ENCODE data around the gene RGPD4.
"Not testable (repeated sequence)": the region's sequence is repeated elsewhere in the genome, so short reads cannot be mapped to it uniquely, and the experiment has no call there.

The RGPD4 gene

DNA sequence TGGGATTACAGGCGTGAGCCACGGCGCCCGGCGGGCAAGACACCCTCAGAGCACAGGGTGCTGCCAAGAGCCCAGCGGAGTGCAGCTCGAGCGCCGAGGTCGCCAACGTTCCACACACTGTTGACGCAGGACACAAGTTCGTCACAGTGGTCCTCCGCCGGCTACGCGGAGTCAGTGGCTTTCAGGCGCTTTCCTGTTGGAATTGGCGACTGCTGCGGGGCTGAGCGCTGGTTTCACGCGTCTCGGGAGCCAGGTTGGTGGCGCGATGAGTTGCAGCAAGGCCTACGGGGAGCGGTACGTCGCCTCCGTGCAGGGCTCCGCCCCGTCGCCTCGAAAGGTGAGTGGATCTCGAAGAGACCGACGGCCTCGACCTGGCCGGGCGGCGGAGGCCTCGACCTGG is at the start of gene RGPD4:
RGPD4 (plus strand) TSS at position 144 of the 400 bp plus-strand sequence; CDS start at position 266, 122 bp downstream.
- DNase-seq: not testable (repeated sequence)

- no peak for DNase-seq
Measured at GRCh38 chr2:107777974-107778373, 48.7 kb upstream of the RGPD4 start.

DNA sequence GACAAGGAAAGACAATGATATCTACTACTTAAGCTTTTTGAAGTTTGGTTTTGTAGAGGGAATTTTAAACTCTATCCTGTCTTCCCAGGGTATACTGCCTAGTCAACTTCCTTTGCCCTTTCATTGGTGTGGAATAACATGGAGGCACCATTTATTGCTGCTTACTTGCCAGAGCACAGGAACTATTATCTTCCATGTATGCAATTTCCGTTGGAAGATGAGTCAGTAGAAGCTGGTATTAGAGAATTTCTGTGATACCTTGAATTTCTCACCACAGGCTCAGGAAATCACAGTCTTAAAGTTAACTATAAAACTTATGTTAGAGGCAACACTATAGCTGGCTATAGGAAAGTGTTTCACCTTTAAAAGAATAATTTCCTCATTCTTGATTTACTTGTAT is 40.9 kb upstream of the RGPD4 start:
- no peak for DNase-seq

DNA sequence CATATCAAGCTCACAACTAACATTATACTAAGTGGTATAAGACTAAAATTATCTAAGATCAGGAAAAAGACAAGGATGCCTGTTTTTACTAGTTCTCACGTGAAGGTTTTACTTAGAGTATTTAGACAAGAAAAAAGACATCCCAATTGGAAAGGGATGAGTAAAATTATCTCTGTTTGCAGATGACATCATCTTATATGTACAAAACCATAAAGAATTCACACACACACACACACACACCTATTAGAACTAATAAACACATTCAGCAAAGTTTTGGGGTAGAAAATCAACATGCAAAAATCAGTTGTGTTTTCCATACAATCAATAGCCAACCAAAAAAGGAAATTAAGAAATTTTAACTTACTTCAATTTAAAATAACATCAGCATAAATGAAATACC is 35.9 kb upstream of the RGPD4 start:
- DNase-seq: no peak

DNA sequence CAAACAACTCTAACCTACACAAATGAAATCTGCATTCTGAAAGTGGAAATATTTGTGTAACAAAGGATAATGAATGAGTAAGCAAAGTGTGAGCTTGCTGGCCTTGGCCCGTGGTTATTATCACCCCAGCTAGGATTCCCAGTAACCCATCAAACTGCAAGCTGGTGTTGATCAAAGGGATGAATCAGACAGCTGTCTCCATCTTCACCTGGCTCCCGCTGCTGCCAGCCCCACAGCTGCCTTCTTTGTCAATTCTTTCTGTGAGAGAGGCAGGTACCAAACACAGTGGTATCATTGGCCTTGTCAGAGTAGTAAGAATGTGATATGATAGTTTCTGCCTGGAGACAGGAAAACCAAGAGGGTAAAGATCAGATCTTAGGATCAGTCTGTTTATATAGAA is 25.2 kb upstream of the RGPD4 start:
- no peak for DNase-seq

DNA sequence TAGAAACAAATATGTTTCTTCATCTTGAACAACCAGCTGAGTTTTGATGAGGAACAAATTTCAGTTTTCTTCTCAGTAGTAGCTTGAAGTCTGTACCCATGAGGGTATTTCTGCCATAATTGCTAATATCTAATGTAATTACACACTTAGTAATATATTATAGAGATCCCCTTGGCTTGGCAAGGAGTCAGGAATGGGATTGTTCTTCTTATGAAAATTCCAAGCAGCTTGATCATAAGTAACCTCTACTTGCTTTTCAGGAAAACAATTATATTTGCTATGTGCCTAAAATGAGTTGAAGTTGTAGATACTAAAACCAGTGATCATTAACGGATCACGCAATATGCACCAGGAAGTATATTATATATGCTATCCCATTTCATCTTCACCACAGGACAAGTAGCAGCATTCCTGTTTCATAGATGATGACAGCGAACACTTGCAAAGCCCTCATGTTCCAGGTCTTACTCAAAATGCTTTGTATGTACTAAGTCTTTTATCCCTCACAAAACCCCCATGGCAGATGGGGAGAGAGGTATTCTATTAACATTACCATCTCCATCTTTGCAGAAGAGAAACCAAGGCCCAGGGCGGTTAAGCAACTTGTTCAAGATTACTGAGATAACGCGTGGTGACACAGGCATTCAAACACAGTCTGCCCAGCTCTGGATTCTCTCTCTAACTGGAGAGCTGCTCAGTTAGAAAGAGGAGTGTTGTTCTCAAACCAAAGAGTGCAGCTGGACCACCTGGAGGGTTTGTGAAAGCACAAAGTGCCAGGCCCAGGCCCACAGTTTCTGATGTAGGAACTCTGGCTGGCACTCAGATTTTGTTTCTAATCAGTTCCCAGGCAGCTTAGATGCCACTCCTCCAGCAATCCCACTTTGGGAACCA is 21.8 kb upstream of the RGPD4 start:
- DNase-seq: no peak

GRCh38 chr2:107806901-107807300 is 19.8 kb upstream of the RGPD4 start:
- no peak for DNase-seq

GRCh38 chr2:107807988-107808387 is 18.7 kb upstream of the RGPD4 start:
- no peak for DNase-seq

- no peak for DNase-seq
Measured at GRCh38 chr2:107808959-107809358, 17.7 kb upstream of the RGPD4 start.

DNA sequence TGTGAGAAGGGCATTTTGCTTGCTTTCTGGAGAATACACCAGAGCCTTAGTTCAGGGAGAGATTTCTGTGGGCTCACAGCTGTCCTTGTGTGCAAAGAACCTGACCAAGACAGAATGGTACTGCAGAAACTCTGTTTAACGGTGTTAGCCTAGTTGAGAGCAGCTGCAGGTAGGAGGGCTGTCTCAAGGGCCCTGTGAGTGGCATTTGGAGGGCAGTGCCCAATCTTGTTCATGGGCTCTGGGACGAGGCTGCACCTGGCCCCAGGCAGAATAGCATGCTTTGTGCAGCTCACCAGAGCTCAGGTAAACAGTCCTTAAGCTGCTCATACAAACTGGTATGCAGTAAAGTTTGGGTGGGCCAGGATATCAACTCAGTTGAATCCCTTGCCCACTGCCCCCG is 16.9 kb upstream of the RGPD4 start:
- DNase-seq: no peak

DNA sequence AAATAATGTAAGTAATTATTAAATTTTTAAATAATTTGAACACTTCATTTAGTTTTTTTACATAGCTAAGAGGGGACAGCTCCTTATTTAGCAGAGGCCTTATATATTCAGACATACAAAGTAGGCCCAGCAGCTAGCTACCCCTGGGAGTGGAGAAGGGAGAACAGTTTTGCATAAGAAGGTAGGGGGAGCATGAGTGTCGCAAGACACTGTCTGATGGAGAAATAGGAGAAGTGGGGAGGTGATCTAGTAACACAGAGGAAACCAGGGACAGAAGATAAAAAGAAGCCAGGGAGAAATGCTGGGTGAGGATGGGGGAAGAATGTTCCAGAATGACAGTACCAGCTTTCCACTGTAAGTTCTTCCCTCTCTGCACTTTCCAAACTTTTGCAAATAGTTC is 16.0 kb upstream of the RGPD4 start:
- DNase-seq: no peak

GRCh38 chr2:107811411-107811810 is 15.3 kb upstream of the RGPD4 start:
- DNase-seq: no peak

DNA sequence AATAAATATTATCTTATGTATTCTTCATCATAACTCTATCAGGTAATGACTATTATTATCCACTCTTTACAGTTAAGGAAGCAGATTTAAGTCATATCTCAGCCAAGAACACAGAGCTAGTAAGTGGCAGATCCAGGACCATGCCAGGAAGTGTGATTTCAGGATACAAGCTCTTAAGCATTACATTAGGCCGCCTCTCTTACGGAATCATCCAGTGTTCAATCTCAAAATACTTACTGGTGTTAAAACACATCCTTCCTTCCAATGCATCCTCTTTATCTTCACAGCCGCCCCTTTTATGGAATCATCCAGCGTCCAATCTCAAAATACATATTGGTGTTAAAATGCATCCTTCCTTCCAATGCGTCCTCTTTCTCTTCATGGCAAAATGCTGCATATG is 14.7 kb upstream of the RGPD4 start:
- DNase-seq: no peak

DNA sequence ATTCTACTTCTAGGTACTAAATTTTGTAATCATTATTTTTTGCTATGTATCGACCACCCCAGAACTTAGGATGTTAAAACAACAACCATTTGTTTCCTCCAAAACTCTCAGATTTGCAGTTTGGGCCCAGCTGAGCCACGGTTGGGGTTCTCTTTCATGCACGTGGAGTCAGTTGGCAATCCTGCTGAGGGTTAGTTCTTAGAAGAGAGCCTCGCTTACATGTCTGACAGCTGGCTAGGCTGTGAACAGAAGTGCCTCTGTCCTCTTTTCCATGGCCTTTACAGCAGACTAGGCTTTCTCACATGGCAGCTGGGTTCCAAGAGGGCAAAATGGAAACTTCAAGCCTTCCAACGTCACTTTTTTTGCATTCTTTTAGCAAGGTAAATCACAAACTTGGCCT is 9.3 kb upstream of the RGPD4 start:
- DNase-seq: no peak

GRCh38 chr2:107822302-107822701 is 4.4 kb upstream of the RGPD4 start:
- DNase-seq: no peak

DNA sequence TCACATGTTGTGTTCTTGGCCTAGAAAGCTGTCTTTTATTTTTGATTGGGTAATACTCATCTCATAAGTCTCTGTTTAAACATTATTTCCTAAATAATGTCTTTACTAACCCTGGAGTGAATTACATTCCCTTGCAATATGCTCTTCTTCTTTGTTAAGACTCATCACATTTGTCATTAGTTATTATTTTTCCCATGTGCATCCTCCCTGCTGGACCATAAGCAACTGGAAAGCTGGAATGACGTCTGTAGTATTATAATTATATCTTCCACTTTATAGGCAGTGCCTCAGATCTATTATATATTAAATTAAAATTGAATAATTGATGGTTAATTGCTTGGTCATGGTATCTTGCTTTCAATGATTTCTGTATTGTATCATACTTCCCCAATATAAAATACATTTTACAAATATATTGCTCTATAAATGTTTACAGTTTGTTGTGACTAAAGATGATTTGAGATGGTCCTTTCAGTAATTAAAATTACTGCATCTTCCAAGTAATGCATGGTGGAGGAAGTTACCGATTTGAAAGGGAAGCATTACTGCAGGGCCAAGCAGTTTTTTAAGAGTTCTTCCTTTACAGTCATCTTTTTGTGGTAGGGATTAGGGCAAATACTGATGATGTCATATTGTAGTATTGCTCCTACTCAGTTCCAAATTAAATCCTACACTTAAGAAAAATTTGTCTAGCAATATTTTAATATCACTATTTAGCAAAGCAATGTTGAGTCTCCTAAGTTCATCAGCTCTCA is 2.1 kb upstream of the RGPD4 start:
- DNase-seq: no peak

- DNase-seq: no peak
Measured at GRCh38 chr2:107825206-107825563, 1.5 kb upstream of the RGPD4 start.

DNA sequence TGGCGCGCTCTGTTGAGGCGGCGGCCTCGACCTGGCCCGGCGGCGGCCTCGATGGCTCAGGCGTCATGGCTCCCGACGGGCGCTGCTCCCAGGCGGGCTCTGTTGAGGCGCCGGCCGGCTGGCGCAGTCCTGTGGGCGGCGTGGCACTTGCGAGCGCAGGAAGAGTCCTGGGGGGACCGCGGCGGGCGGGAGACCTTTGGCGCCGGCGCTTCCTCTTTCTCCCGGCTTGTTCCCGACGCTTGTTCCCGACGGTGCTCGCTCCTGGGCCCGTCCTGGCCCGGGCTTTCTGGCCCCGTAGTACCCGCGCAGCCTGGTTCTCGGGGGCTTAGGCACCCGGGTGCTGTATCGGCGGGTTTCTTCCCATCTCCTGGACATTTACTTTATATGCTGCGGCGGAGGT is 2.8 kb downstream of the RGPD4 start:
- DNase-seq: not testable (repeated sequence)

GRCh38 chr2:107833152-107833551 is 6.5 kb downstream of the RGPD4 start:
- not testable (repeated sequence) for DNase-seq

GRCh38 chr2:107833618-107834017 is 6.9 kb downstream of the RGPD4 start:
- not testable (repeated sequence) for DNase-seq

DNA sequence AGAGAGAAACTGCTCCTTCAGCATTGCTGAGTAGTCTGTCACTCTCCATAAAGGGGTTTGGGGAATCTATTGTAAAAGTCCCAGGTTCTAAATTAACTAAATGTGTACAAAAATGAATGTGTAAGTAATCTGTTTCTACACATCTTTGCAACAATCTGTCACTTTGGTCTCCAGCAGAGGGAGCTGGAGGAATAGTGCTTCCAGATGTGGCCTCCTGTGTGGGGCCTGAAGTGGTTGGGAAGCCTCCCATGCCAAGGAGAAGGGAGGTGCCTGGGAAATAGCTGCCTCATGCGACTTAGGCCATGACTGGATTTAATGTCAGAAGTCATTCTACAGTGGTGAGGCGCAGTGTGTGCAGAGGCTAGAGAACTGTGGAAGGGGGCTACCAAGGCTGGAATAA is 89.4 kb downstream of the RGPD4 start:
- DNase-seq: not testable (repeated sequence)

DNA sequence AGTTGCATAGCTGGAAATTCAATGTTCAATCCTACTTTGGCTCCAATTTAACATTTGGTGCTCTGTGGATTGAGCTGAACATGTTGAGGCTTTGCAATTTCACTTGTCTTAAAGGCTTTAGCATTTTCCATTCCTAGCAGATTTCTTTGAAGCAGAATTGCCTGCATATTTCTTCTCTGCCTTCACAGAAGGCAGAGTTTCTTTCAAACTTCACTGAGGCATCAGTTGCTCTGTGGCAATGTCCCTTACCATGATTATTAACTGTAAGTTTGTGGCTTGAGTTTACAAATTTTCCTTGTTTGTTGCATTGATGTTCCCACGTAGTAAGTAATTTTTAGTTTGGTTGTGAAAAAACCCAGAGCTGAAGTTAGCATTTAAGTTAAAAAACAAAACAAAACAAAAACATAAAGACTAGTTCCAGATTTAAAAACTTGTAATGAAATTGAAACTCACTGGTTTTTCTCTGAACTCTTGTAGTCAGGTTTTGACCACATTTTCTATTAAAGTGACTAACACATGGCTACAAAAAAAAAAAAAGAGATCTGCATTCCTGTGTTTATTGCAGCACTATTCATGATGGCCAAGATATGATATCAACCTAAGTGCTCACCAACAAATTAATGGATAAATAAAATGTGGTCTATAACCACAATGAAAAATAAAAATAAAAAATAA is 90.1 kb downstream of the RGPD4 start:
- DNase-seq: not testable (repeated sequence)

DNA sequence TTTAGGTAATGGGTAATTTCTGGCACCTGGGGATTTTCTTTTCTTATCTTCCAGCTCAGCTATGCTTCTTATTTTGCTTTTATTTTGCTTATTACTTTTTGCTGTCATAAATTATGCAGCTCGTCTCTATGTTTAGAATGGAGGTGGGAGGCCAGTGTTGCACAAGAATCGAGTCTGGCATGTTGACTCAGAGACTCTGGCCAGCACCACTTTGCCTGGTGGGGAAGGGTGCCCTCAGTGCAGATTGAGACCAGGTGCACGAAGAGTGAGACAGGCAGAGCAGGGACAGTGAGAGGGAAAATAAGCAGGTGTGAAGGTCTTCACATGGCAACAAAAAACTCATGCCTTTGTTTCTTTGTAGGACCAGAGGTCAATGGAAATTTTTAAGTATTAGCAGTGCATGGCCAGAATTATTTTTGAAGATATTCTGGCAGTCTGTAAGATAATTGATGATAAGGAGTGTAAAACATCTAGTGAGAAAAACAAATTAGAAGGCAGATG is 100.4 kb downstream of the RGPD4 start:
- no peak for DNase-seq
